Stimulated activated naive B cell treated with anti-CD40 and anti-IgM and Interleukin-4, amounts not matched to agents 10 μg/mL and 1 μg/mL and 100 μg/mL, for 72 hours (primary cell): ENCODE measurements around the gene SIGLEC9.
A peak's percentile ranks its signal among the peaks of the same experiment; 100 is the strongest.
"Not testable (repeated sequence)": the region's sequence is repeated elsewhere in the genome, so short reads cannot be mapped to it uniquely, and the experiment has no call there.

Experiments used
- ATAC-seq, 2 donors: fragments of 150-1000 bp; cut with Tn5 transposase; replicated peaks; 2 replicates each; pipeline ENCODE4 v1.10.0; 2021; ENCODE audit warnings: moderate library complexity in 1 of 2
- DNase-seq: peaks from one replicate; pipeline ENCODE4 v3.0.0; 2021
- H3K27ac Mint-ChIP-seq: one replicate; pipeline ENCODE4 v1.8.0; 2022; ENCODE audit warnings: mild to moderate bottlenecking, mixed read lengths
- H3K27me3 Mint-ChIP-seq, 2 donors: one replicate each; pipeline ENCODE4 v1.8.0; 2022; ENCODE audit warnings: mixed read lengths in 2 of 2
- H3K36me3 Mint-ChIP-seq, 2 donors: one replicate each; pipeline ENCODE4 v1.8.0; 2022; ENCODE audit warnings: mixed read lengths in 2 of 2, mild to moderate bottlenecking in 1 of 2
- H3K4me1 Mint-ChIP-seq, 2 donors: one replicate each; pipeline ENCODE4 v1.8.0; 2022; ENCODE audit warnings: mixed read lengths in 2 of 2, mild to moderate bottlenecking in 1 of 2
- H3K4me3 Mint-ChIP-seq, 2 donors: one replicate each; pipeline ENCODE4 v1.8.0; 2022; ENCODE audit warnings: mild to moderate bottlenecking in 2 of 2, mixed read lengths in 2 of 2, moderate library complexity in 1 of 2
- H3K9me3 Mint-ChIP-seq, 2 donors: one replicate each; pipeline ENCODE4 v1.8.0; 2022; ENCODE audit warnings: mixed read lengths in 2 of 2, mild to moderate bottlenecking in 1 of 2

The SIGLEC9 gene

GRCh38 chr19:51157265-51157664 is 32.6 kb downstream of the SIGLEC9 start:
- DNase-seq (no peak), ATAC-seq (peak in 1 of 2 donors; percentile 44)
- Mint-ChIP-seq H3K27me3 (peaks cover 35 to 43% of the 10 kb centered on the region in 2 donors), H3K4me1 (peaks cover 4 to 6% of the 10 kb centered on the region in 2 donors), H3K4me3 (no peak overlapping the region), H3K27ac (no peak overlapping the region), H3K9me3 (peaks cover 0 to 2% of the 10 kb centered on the region in 2 donors), H3K36me3 (no peaks in the 10 kb centered on the region)

DNA sequence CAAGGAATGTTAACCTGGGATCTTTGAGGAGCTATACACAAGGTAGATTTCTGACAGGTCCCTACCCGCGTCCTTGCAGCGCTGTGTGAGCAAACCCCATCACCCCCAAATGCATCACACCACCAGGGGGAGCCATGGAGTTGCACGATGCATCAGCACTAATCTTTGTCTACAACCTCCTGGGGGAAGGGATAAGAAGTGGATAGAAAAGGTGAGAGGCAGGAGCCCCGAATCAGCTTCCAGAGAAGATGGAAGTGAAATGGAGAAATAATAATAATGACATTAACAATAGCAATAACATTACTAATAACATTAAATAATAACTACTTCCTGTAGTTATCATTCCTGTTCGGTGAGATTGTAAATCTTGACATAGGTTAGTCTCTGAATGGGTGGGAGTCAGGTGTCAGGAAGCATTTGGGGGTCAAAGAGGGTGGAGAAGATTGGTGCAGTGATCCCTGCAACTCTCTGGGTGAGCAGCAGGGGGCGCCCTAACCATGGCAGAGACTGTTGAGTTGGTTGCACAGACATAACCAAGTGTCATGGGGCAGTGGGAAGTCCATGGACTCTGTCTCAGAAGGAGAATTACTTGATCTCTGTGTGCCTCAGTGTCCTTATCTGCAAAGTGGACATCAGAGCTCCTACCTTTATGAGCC is 33.9 kb downstream of the SIGLEC9 start:
- H3K27ac Mint-ChIP-seq = peak overlapping the region; percentile 52

DNA sequence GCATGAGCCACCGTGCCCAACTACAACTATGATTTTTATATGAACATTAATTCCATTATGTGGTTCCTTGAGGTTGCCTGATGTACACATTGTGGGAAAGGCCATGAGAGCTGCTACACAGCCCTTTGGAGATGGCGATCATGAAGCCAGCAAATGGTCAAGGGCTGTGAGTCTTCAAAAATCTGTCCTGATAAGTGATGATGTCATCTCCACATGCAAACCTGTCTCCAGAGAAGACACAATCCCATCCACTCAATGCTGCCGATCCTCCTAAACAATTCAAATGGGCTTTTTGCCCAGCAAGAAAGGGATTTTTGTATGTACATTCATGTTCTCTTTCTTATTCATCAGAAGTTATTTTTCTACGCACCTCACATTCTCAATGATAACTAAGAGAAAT is 35.0 kb downstream of the SIGLEC9 start:
- Mint-ChIP-seq H3K9me3 (peaks cover 0 to 2% of the 10 kb centered on the region in 2 donors), H3K27me3 (peaks cover 24 to 37% of the 10 kb centered on the region in 2 donors), H3K4me1 (peaks cover 6 to 11% of the 10 kb centered on the region in 2 donors), H3K4me3 (no peak overlapping the region), H3K36me3 (no peaks in the 10 kb centered on the region), H3K27ac (no peak overlapping the region)
- DNase-seq (no peak), ATAC-seq (no peak)

More for the DNA sequence above, 33.9 kb downstream of the SIGLEC9 start:
- Mint-ChIP-seq H3K27me3 (peaks cover 28 to 37% of the 10 kb centered on the region in 2 donors), H3K36me3 (no peaks in the 10 kb centered on the region), H3K4me1 (peaks cover 6 to 11% of the 10 kb centered on the region in 2 donors), H3K4me3 (no peak overlapping the region), H3K9me3 (peaks cover 0 to 2% of the 10 kb centered on the region in 2 donors)
- DNase-seq (peak; percentile 33), ATAC-seq (peak; percentile 74 to 79)

DNA sequence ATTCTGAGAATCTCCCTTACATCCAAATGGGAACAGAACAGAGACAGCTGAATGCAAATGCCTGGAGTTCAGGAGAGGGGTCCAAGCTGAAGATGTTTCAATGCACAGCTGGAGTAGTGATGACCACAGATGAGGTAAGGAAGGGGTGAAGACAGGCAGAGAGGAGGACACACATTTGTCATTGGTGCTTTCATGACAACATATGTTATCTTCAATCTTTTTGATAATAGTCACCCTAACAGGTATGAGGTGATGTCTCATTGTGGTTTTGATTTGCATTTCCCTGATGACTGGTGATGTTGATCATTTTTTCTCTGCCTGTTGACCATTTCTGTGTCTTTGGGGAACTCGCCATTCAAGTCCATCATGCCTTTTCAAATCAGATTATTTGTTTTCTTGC is 36.6 kb downstream of the SIGLEC9 start:
- no peak for ATAC-seq
- no peak overlapping the region for H3K4me3 Mint-ChIP-seq
- no peaks in the 10 kb centered on the region for H3K36me3 Mint-ChIP-seq
- peaks cover 6 to 11% of the 10 kb centered on the region in 2 donors for H3K4me1 Mint-ChIP-seq
- H3K9me3 Mint-ChIP-seq = peaks cover 0 to 2% of the 10 kb centered on the region in 2 donors
- DNase-seq = no peak
- no peak overlapping the region for H3K27ac Mint-ChIP-seq
- peaks cover 18 to 34% of the 10 kb centered on the region in 2 donors for H3K27me3 Mint-ChIP-seq

DNA sequence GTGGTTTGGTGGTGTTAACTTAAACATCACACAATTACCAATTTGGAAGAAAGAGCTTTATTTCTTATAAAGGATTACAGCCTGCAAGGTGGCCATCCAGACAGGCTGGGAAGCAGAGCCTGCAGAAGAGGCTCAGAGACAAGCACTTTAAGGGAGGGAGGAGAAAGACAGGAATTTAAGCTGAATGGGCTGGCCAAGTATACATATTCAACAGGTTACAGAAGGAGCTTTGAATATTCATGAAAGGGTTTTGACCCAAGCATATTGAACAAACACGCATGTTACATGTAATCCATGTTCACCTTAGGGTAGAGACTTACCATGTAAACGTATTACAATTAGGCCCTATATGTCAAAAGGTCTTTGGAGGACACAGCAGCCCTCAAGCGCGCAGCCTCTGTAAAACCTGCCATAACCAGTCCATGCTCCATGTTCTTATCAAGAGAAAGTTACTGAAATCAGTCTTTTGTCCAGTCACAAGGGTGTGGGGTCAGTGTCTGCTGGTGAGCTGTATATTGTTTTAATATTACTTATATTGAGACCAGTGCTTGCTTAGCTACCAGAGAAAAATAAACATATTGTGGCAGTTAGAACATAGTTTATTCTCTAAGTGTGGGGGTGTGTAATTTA is 37.3 kb downstream of the SIGLEC9 start:
- no peaks in the 10 kb centered on the region for H3K36me3 Mint-ChIP-seq
- peaks cover 0 to 2% of the 10 kb centered on the region in 2 donors for H3K9me3 Mint-ChIP-seq
- no peak overlapping the region for H3K4me3 Mint-ChIP-seq
- no peak overlapping the region for H3K27ac Mint-ChIP-seq
- peaks cover 24 to 41% of the 10 kb centered on the region in 2 donors for H3K27me3 Mint-ChIP-seq
- H3K4me1 Mint-ChIP-seq = peaks cover 7 to 13% of the 10 kb centered on the region in 2 donors
- ATAC-seq (no peak), DNase-seq (no peak)

DNA sequence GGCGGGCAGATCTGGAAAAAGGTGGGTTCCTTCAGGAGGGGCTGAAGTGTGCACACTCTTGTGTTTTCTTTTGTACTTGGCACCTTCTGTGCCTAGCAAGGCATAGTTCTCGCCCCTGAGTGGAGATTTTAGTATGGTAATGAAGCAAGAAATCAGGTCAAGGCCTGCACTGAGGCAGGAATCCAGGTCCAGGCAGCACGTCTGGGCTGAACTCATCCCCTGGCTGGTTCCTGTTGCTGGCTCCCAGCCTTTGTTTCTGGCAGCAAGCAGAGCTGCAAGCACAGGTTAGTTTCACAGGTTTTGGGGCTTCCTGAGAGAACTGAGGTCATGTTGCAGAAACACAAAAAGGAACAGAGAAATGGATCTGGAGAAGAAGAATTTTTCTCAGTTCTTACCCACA is 38.6 kb downstream of the SIGLEC9 start:
- H3K27me3 Mint-ChIP-seq = peaks cover 34 to 45% of the 10 kb centered on the region in 2 donors
- H3K9me3 Mint-ChIP-seq = peaks cover 0 to 2% of the 10 kb centered on the region in 2 donors
- peaks cover 13 to 20% of the 10 kb centered on the region in 2 donors for H3K4me1 Mint-ChIP-seq
- no peak overlapping the region for H3K4me3 Mint-ChIP-seq
- no peak overlapping the region for H3K27ac Mint-ChIP-seq
- no peaks in the 10 kb centered on the region for H3K36me3 Mint-ChIP-seq
- ATAC-seq (no peak), DNase-seq (no peak)

- Mint-ChIP-seq H3K4me1 (peaks cover 7 to 17% of the 10 kb centered on the region in 2 donors), H3K4me3 (no peak overlapping the region), H3K36me3 (no peaks in the 10 kb centered on the region), H3K27me3 (peaks cover 33 to 43% of the 10 kb centered on the region in 2 donors), H3K27ac (peak overlapping the region; percentile 9), H3K9me3 (no peaks in the 10 kb centered on the region)
- ATAC-seq (no peak), DNase-seq (no peak)
Measured at GRCh38 chr19:51164215-51164614, 39.5 kb downstream of the SIGLEC9 start.

- no peak overlapping the region for H3K27ac Mint-ChIP-seq
- H3K36me3 Mint-ChIP-seq = no peaks in the 10 kb centered on the region
- ATAC-seq (peak; percentile 92 to 93), DNase-seq (no peak)
- H3K9me3 Mint-ChIP-seq = no peaks in the 10 kb centered on the region
- peak overlapping the region in 1 of 2 donors; percentile 73 for H3K4me3 Mint-ChIP-seq
- peaks cover 7 to 17% of the 10 kb centered on the region in 2 donors for H3K4me1 Mint-ChIP-seq
- peaks cover 33 to 42% of the 10 kb centered on the region in 2 donors for H3K27me3 Mint-ChIP-seq
Measured at GRCh38 chr19:51166846-51167490, 42.3 kb downstream of the SIGLEC9 start.

DNA sequence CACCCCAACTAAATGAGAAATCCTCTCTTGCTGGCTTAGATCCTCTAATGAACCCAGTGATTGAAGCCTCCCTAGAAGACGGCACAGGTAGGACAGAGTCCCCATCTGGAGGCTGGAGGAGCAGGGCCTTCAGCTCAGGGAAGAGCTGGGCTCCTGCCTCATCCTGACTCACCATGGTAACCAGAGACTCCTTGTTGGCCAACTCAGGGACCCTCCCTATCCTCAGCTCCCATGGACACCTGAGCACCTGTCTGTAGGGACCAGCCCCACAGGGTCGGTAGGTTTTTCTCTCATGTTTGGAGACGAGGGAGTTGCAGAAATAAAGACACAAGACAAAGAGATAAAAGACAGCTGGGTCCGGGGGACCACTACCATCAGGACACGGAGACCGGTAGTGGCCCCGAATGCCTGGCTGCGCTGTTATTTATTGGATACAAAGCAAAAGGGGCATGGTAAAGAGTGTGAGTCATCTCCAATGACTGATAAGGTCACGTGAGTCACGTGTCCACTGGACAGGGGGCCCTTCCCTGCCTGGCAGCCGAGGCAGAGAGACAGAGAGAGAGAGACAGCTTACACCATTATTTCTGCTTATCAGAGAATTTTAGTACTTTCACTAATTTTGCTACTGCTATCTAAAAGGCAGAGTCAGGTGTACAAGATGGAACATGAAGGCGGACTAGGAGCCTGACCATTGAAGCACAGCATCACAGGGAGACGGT is 44.0 kb downstream of the SIGLEC9 start:
- Mint-ChIP-seq H3K9me3 (no peaks in the 10 kb centered on the region), H3K4me1 (peaks cover 7 to 10% of the 10 kb centered on the region in 2 donors), H3K27me3 (peaks cover 26 to 36% of the 10 kb centered on the region in 2 donors), H3K27ac (no peak overlapping the region), H3K4me3 (peak overlapping the region in 1 of 2 donors; percentile 28), H3K36me3 (no peaks in the 10 kb centered on the region)
- no peak for DNase-seq
- ATAC-seq = no peak

DNA sequence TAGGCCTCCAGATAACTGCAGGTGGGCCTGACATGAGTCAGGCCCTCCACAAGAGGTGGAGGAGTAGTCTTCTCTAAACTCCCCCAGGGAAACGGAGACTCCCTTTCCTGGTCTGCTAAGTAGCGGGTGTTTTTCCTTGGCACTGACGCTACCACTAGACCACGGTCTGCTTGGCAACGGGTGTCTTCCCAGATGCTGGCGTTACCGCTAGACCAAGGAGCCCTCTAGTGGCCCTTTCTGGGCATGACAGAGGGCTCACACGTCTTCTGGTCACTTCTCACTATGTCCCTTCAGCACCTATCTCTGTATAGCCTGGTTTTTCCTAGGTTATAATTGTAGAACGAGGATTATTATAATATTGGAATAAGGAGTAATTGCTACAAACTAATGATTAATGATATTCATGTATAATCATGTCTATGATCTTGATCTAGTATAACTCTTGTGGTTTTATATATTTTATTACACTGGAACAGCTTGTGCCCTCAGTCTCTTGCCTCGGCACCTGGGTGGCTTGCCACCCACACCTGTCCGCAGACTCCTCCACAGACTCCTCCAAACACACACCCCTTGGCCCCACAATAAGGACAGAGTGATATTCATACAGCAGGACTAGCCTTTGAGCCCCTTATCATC is 44.7 kb downstream of the SIGLEC9 start:
- not testable (repeated sequence) for H3K4me1 Mint-ChIP-seq, H3K4me3 Mint-ChIP-seq, H3K9me3 Mint-ChIP-seq, H3K36me3 Mint-ChIP-seq, H3K27ac Mint-ChIP-seq, ATAC-seq
- peaks cover 26 to 36% of the 10 kb centered on the region in 2 donors for H3K27me3 Mint-ChIP-seq
- DNase-seq = peak; percentile 50

DNA sequence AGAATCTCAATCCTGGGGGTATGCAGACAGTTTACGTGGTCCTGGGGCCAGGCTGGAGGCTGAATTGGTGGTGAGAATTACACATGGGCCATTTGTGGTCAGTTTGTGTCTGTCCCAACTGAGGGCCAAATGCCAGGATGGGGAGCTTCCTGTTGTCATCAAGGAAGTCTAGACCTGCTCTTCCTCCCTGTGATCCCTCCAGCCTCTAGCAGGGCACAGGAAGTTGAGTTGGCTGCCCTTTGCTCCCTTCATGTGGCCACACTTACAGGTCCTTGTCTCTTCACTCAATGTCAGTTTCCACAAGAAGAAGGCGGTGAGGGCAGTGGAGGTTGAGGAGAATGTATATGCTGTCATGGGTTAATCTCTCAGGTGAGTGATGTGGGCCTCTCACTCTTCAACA is 47.5 kb downstream of the SIGLEC9 start:
- DNase-seq (no peak), ATAC-seq (no peak)
- Mint-ChIP-seq H3K27me3 (peaks cover 18 to 24% of the 10 kb centered on the region in 2 donors), H3K9me3 (no peaks in the 10 kb centered on the region), H3K4me1 (peaks cover 4 to 5% of the 10 kb centered on the region in 2 donors), H3K36me3 (no peaks in the 10 kb centered on the region), H3K27ac (no peak overlapping the region), H3K4me3 (no peak overlapping the region)

DNA sequence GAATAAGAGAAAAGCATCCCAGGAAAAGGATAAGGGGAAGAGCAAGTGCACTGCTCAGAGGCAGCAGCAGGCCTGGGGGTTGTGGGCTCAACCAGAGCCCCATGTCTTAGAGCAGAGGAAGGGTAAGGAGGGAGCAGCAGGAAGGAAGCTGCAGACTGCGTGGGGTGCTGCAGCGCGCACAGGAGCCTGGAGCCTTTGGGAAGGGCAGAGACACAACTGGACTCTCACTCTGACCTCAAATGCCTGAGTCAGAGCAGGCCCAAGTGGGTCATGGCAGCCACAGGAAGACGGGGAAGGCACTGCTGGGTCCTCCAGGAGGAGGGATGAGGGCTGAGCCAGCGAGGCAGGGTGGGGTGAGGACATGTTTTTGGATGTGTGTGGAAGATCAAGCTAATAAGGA is 49.0 kb downstream of the SIGLEC9 start:
- Mint-ChIP-seq H3K36me3 (no peaks in the 10 kb centered on the region), H3K9me3 (no peaks in the 10 kb centered on the region), H3K27me3 (peaks cover 4 to 11% of the 10 kb centered on the region in 2 donors), H3K4me3 (no peak overlapping the region), H3K4me1 (no peaks in the 10 kb centered on the region), H3K27ac (no peak overlapping the region)
- ATAC-seq (no peak), DNase-seq (no peak)

GRCh38 chr19:51179256-51179655 is 54.5 kb downstream of the SIGLEC9 start:
- no peak for ATAC-seq
- peaks cover 13 to 17% of the 10 kb centered on the region in 2 donors for H3K27me3 Mint-ChIP-seq
- no peak overlapping the region for H3K27ac Mint-ChIP-seq
- H3K9me3 Mint-ChIP-seq = peaks cover 0 to 1% of the 10 kb centered on the region in 2 donors
- H3K4me3 Mint-ChIP-seq = no peak overlapping the region
- H3K4me1 Mint-ChIP-seq = peaks cover 0 to 5% of the 10 kb centered on the region in 2 donors
- no peaks in the 10 kb centered on the region for H3K36me3 Mint-ChIP-seq
- DNase-seq = no peak
